NOMO-1 (cell line): Measurements from ENCODE around the gene FLCN.

Experiments
- DNase-seq, 2 experiments: peaks; one replicate each; lab custom pipeline; 2025; ENCODE audit not compliant: unreplicated experiment in 2 of 2; lab: John Stamatoyannopoulos, UW

The FLCN gene

DNA sequence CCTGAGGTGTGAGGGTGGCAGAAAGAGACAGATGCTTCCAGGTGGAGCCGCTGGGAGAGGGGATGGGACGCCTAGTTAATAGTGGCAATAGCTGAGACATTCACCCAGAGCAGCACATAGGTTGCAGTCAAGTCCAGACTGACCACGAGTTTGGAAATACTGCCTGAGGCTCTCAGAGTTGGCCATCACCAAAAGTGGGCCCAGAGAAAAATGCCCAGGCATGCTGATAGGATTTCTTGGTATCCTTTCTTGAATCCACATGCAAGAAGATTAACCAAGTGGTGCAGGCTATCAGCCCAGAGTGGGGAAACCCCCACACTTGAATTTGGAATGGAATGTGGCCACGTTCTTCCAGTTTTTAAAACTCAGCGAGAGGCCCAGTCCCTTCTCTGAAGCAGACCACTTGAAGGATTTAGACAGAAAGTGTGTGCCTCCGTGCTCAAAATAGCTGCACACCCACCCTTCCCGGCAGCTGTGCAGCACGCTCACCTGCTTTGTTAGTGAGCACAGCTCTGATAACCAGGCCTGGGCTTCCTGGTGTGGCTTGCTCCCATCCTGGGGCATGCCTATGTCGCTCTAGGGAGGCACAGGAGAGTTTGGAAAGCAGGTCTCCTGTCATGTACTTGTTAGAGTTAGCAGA, 66.5 kb downstream of the FLCN start:
- DNase-seq: no peak

DNA sequence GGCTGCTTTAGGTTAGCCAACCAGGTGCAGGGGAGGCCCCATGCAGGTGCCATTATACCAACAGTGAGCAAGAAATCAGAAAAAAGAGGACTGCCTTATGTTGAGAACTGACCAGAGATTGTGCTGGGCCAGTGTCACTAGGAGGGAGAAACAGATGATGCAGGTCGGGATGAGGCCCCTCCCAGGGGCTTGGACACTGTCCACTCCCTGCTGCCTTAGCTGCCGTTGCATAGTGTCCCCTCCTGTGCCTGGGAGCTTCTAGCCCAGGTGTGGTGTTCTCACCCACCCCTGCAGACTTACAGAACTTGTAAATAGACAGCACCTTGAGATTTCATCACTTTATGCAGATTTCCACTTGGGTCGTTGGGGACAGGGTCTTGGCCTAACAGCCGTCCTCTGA, 67.6 kb downstream of the FLCN start:
- no peak for DNase-seq

DNA sequence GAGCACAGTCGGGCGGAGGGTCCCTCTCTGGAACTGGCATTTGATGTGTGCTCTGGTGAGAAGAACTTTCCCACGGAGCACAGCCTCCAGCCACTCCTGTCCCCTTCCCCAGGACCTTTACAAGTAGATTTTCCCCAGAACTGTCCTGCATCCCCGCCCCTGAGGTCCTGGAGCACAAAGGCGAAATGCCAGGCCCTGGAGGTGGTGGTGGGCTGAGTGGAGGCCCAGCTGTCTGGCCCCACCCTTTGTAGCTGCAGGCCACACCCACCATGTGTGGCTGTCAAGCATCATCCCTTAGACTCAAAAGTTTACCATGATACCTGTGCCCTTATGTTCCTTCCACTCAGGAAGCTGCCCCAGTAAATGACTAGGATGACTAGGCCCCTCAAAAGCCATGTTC, 68.6 kb downstream of the FLCN start:
- no peak for DNase-seq

DNA sequence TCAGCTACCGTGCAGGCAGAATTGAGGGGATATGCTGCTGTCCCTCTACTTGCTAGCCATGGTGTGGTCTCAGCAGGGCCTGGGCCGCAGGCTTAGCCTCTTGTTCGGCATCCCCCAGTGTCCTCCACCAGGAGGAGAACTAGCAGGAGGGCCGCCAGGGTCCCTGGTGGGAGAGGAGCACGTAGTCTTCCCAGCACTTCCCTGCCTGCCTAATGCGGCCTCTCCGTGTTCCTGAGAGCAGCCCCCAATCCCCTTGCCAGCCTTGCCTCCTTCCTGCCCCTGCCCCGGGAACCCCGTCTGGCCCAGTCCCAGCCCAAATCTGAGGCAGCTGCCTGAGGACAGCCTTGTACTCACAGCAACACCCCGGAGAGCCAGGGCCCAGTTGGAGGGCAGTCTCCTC, 69.0 kb downstream of the FLCN start:
- DNase-seq: no peak

DNA sequence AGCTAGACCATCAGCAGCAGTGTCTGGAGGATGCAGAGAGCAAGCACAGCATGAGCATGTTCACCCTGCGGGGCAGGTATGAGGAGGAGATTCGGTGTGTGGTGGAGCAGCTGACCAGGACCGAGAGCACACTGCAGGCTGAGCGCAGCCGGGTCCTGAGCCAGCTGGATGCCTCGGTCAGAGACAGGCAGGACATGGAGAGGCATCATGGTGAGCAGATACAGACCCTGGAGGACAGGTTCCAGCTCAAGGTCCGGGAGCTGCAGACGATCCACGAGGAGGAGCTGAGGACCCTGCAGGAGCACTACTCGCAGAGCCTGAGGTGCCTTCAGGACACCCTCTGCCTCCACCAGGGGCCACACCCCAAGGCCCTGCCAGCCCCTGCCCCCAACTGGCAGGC, 69.6 kb downstream of the FLCN start:
- DNase-seq: no peak

DNA sequence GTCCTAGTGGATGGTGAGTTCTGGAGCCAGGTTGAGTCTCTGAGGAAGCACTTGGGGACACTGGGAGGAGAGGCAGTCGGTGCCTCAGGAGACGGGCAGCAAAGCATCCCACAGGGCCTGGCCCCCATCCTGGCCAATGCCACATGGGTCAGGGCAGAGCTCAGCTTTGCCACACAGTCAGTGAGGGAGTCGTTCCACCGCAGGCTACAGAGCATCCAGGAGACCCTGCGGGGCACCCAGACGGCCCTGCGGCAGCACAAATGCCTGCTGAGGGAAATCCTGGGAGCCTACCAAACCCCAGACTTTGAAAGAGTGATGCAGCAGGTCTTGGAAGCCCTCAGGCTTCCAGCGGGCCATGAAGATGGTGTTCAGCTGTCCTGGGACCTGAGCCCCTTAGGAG, 70.5 kb downstream of the FLCN start:
- DNase-seq: no peak

DNA sequence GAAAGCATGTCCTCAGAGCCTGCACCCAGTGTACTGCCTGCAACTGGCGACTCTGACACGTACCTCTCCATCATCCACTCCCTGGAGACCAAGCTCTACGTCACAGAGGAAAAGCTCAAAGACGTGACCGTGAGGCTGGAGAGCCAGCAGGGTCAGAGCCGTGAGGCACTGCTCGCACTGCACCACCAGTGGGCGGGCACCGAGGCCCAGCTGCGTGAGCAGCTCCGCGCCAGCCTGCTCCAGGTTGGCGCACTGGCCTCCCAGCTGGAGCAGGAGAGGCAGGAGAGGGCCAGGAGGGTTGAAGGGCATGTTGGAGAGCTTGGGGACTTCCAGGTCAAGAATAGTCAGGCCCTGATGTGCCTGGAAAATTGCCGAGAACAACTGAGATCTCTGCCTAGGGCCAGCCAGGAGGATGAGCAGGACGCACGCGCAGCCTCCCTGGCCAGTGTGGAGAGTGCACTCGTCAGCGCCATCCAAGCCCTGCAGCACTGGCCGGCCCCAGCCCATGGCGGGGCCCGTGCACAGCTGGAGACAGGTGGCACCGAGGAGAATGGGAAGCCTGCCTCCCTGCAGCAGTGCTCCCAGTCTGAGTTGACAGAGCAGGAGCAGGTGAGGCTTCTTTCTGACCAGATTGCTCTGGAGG, 71.2 kb downstream of the FLCN start:
- DNase-seq: no peak

DNA sequence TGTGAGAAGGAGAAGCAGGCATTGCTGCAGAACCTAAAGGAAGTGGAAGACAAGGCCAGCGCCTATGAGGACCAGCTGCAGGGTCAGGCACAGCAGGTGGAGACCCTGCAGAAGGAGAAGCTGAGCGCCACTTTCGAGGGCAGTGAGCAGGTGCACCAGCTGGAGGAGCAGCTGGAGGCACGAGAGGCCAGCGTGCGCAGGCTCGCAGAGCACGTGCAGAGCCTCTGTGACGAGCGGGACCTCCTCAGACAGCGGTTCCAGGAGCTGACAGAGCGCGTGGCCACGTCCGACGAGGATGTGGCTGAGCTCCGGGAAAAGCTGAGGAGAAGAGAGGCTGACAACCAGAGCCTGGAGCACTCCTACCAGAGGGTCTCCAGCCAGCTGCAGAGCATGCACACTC, 72.3 kb downstream of the FLCN start:
- DNase-seq: no peak

DNA sequence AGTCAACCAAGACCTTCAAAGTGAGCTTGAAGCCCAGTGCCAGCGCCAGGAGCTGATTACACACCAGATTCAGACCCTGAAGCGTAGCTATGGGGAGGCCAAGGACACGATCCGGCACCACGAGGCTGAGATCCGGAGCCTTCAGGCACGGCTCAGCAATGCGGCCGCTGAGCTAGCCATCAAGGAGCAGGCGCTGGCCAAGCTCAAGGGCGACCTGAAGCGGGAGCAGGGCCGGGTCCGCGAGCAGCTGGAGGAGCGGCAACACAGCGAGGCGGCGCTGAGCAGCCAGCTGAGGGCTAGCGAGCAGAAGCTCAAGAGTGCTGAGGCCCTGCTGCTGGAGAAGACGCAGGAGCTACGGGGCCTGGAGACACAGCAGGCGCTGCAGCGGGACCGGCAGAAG, 72.8 kb downstream of the FLCN start:
- no peak for DNase-seq
